ENCODE results near the gene CHST13.

Gene CHST13

GRCh38 chr3:126523745-126524428 is at the start of gene CHST13:
CHST13 (plus strand) TSS chr3:126524155; CDS start chr3:126524333, 178 bp downstream.
- peak; percentile 68 for DNase-seq (ENCODE audit: low spot score)

GRCh38 chr3:126474498-126475412 is 49.2 kb upstream of the CHST13 start:
- DNase-seq (ENCODE audit: low spot score), result peak; percentile 28

GRCh38 chr3:126475413-126476114 is 48.4 kb upstream of the CHST13 start, which contains the start of gene ZXDC:
ZXDC (minus strand) TSS chr3:126475891; CDS start chr3:126475865, 26 bp downstream.
- DNase-seq (ENCODE audit: low spot score), result peak; percentile 100

- no peak for DNase-seq (ENCODE audit: low spot score)
These were observed 47.5 kb upstream of the CHST13 start for GRCh38 chr3:126476166-126477060.

- DNase-seq (ENCODE audit: low spot score), result no peak
These were observed 46.9 kb upstream of the CHST13 start for GRCh38 chr3:126477061-126477380.

GRCh38 chr3:126478581-126479310 is 45.2 kb upstream of the CHST13 start:
- DNase-seq (ENCODE audit: low spot score), result no peak

GRCh38 chr3:126479642-126480041 is 44.3 kb upstream of the CHST13 start:
- no peak for DNase-seq (ENCODE audit: low spot score)

- no peak for DNase-seq (ENCODE audit: low spot score)
These were observed 43.7 kb upstream of the CHST13 start for GRCh38 chr3:126480206-126480605.

GRCh38 chr3:126480861-126481260 is 43.1 kb upstream of the CHST13 start:
- DNase-seq (ENCODE audit: low spot score), result no peak

GRCh38 chr3:126481808-126482502 is 42.0 kb upstream of the CHST13 start:
- peak; percentile 40 for DNase-seq (ENCODE audit: low spot score)

GRCh38 chr3:126482503-126483255 is 41.3 kb upstream of the CHST13 start:
- no peak for DNase-seq (ENCODE audit: low spot score)

GRCh38 chr3:126483321-126483761 is 40.6 kb upstream of the CHST13 start:
- DNase-seq (ENCODE audit: low spot score), result no peak

- no peak for DNase-seq (ENCODE audit: low spot score)
These were observed 39.8 kb upstream of the CHST13 start for GRCh38 chr3:126484148-126484547.

GRCh38 chr3:126484662-126485061 is 39.3 kb upstream of the CHST13 start:
- DNase-seq (ENCODE audit: low spot score), result no peak

- no peak for DNase-seq (ENCODE audit: low spot score)
These were observed 38.6 kb upstream of the CHST13 start for GRCh38 chr3:126485176-126485897.

- DNase-seq (ENCODE audit: low spot score), result no peak
These were observed 38.0 kb upstream of the CHST13 start for GRCh38 chr3:126485956-126486355.

- DNase-seq (ENCODE audit: low spot score), result no peak
These were observed 37.6 kb upstream of the CHST13 start for GRCh38 chr3:126486360-126486847.

- peak; percentile 26 for DNase-seq (ENCODE audit: low spot score)
These were observed 36.7 kb upstream of the CHST13 start for GRCh38 chr3:126487151-126487771.
